ENCODE data around the gene MMS19. TPM values are rescaled to one million over a fixed set of nuclear protein-coding genes. Genes with fewer than 3 reads are reported as not detected.
"Not testable (repeated sequence)": the region's sequence is repeated elsewhere in the genome, so short reads cannot be mapped to it uniquely, and the experiment has no call there.

MMS19 gene
- total RNA-seq, 1 experiment from 2014 or later: 42.4 TPM

GRCh38 chr10:97425964-97426775, 72.1 kb downstream of the MMS19 start, which contains the start of gene PGAM1:
Gene PGAM1 (plus strand): TSS chr10:97426191. CDS start chr10:97426308, 117 bp downstream.
- BruUV-seq (replicated peaks): no TSS peak
- peaks cover 12% of the 10 kb centered on the region for H3K4me1 ChIP-seq (replicated peaks; ENCODE audit: insufficient read depth)
- DNase-seq: peak; percentile 76 to 93
- ChIA-PET CTCF (no interaction called here), POLR2A (ENCODE audit: unreplicated experiment) (no interaction called here)
- intact Hi-C loops (cut with micrococcal nuclease; ENCODE audit: unreplicated experiment): loop anchor here (2.0 kb wide), 1 partner anchor 25 kb away; the partner anchor contains the start of gene RRP12
- H3K4me3 ChIP-seq: peak within 1 kb of the TSS; percentile 84
- peaks cover 18% of the 10 kb centered on the region for H4K20me1 ChIP-seq (ENCODE audit: insufficient read depth)
- no peaks in the 10 kb centered on the region for H3K9me2 ChIP-seq (ENCODE audit: insufficient read depth)
- H3K9me3 ChIP-seq (ENCODE audit: insufficient read depth, low read depth): no peaks in the 10 kb centered on the region
- peaks cover 31% of the 10 kb centered on the region; the same call in 1 of the 2 replicates for H3F3A ChIP-seq (ENCODE audit: insufficient read depth, low read depth)
- peak within 1 kb of the TSS; percentile 39; the same call in 1 of the 2 replicates for H3K27ac ChIP-seq
- TF ChIP-seq EZH2 (IDR thresholded peaks at IDR 0.05; ENCODE audit: low read depth) (no peak), CTCF (conservative IDR thresholded peaks at IDR 0.05) (peak; percentile 53)
- H3K36me3 ChIP-seq (ENCODE audit: low read depth): peaks cover 6% of the 10 kb centered on the region; the same call in 1 of the 2 replicates
- H3K27me3 ChIP-seq (ENCODE audit: insufficient read depth, low read depth): no peaks in the 10 kb centered on the region
- H2AFZ ChIP-seq: peak within 1 kb of the TSS; percentile 93
- peak within 1 kb of the TSS; percentile 95 for H3K4me2 ChIP-seq
- peaks cover 41% of the 10 kb centered on the region for H3K79me2 ChIP-seq (ENCODE audit: low read depth)

GRCh38 chr10:97423757-97424098, 74.5 kb downstream of the MMS19 start:
- H3K4me2 ChIP-seq; DNase-seq; H3K4me3 ChIP-seq; POLR2A ChIA-PET (ENCODE audit: unreplicated experiment); H3K27ac ChIP-seq; H3K27me3 ChIP-seq (ENCODE audit: insufficient read depth, low read depth); H3K9me3 ChIP-seq (ENCODE audit: insufficient read depth, low read depth); H3K36me3 ChIP-seq (ENCODE audit: low read depth); CTCF ChIA-PET; BruUV-seq (replicated peaks); H3K9me2 ChIP-seq (ENCODE audit: insufficient read depth); H2AFZ ChIP-seq; intact Hi-C loops (cut with micrococcal nuclease; ENCODE audit: unreplicated experiment): not testable (repeated sequence)
- peaks cover 26% of the 10 kb centered on the region for H3K79me2 ChIP-seq (ENCODE audit: low read depth)
- peaks cover 11% of the 10 kb centered on the region; the same call in 1 of the 2 replicates for H3F3A ChIP-seq (ENCODE audit: insufficient read depth, low read depth)
- H3K4me1 ChIP-seq (replicated peaks; ENCODE audit: insufficient read depth): peaks cover 12% of the 10 kb centered on the region
- H4K20me1 ChIP-seq (ENCODE audit: insufficient read depth): peaks cover 10% of the 10 kb centered on the region

- H4K20me1 ChIP-seq (ENCODE audit: insufficient read depth): no peaks in the 10 kb centered on the region
- H3K27ac ChIP-seq: no peak overlapping the region
- 0 out of 2 replicates have a peak, but pooled peaks cover 4% of the 10 kb centered on the region for H3F3A ChIP-seq (ENCODE audit: insufficient read depth, low read depth)
- no peaks in the 10 kb centered on the region for H3K9me3 ChIP-seq (ENCODE audit: insufficient read depth, low read depth)
- no peaks in the 10 kb centered on the region for H3K79me2 ChIP-seq (ENCODE audit: low read depth)
- no peak overlapping the region for H3K4me2 ChIP-seq
- H3K36me3 ChIP-seq (ENCODE audit: low read depth): no peaks in the 10 kb centered on the region
- no peak overlapping the region for H2AFZ ChIP-seq
- CTCF ChIA-PET: no interaction called here
- TF ChIP-seq EZH2 (IDR thresholded peaks at IDR 0.05; ENCODE audit: low read depth): no peak
- no peak for TF ChIP-seq CTCF (conservative IDR thresholded peaks at IDR 0.05)
- no peak overlapping the region for H3K4me3 ChIP-seq
- no peaks in the 10 kb centered on the region for H3K9me2 ChIP-seq (ENCODE audit: insufficient read depth)
- no peak for DNase-seq
- H3K4me1 ChIP-seq (replicated peaks; ENCODE audit: insufficient read depth): no peaks in the 10 kb centered on the region; the same call in 1 of the 2 replicates
- no peaks in the 10 kb centered on the region for H3K27me3 ChIP-seq (ENCODE audit: insufficient read depth, low read depth)
- no TSS peak for BruUV-seq (replicated peaks)
- intact Hi-C loops (cut with micrococcal nuclease; ENCODE audit: unreplicated experiment): no loop called here
- POLR2A ChIA-PET (ENCODE audit: unreplicated experiment): no interaction called here
These were observed 81.7 kb downstream of the MMS19 start for GRCh38 chr10:97416565-97416964.

Data from PC-9 (cell line).